C4-2B (cell line): ENCODE measurements around the gene KRT33B.

ENCODE experiments used
- ZFX ChIP-seq: fragments of 450-650 bp; IDR thresholded peaks from 2 replicates; pipeline ENCODE4 v1.6.1; 2017
- TF ChIP-seq, protein P1 (sequence below): fragments of 450-650 bp; conservative IDR thresholded peaks from 2 replicates; pipeline ENCODE4 v1.5.1; 2017; ENCODE audit warnings: mild to moderate bottlenecking

DNA sequence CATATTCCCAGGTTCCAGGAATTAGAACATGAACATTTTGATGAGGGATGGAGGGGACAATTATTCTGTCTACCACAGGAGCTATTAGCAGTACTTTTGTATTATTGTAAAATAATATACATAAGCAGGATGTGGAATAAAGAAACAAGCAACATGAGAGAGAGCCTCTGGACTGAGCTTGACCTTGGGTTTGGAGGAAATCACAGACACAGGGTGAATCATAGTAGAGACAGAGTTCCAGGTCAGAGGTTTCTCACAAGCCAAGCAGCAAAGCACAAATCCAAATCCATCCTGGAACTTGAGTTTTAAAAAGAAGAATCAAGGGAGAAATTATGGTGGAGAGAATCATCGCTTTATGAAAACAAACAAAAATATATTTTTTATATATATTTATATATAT, 22.7 kb upstream of the KRT33B start:
- TF ChIP-seq, protein P1, sequence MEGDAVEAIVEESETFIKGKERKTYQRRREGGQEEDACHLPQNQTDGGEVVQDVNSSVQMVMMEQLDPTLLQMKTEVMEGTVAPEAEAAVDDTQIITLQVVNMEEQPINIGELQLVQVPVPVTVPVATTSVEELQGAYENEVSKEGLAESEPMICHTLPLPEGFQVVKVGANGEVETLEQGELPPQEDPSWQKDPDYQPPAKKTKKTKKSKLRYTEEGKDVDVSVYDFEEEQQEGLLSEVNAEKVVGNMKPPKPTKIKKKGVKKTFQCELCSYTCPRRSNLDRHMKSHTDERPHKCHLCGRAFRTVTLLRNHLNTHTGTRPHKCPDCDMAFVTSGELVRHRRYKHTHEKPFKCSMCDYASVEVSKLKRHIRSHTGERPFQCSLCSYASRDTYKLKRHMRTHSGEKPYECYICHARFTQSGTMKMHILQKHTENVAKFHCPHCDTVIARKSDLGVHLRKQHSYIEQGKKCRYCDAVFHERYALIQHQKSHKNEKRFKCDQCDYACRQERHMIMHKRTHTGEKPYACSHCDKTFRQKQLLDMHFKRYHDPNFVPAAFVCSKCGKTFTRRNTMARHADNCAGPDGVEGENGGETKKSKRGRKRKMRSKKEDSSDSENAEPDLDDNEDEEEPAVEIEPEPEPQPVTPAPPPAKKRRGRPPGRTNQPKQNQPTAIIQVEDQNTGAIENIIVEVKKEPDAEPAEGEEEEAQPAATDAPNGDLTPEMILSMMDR = no peak
- TF ChIP-seq ZFX = no peak
